NOMO-1 (cell line): ENCODE data around the gene SLC25A11.

Experiments used
- DNase-seq, 2 experiments: peaks; one replicate each; lab custom pipeline; 2025; ENCODE audit not compliant: unreplicated experiment in 2 of 2; lab: John Stamatoyannopoulos, UW

Gene SLC25A11

GRCh38 chr17:4896332-4897197 lies 43.3 kb downstream of the SLC25A11 start:
- DNase-seq: no peak

- DNase-seq: no peak
These were observed 44.1 kb downstream of the SLC25A11 start for GRCh38 chr17:4895657-4896331.

- no peak for DNase-seq
These were observed 44.7 kb downstream of the SLC25A11 start for GRCh38 chr17:4895121-4895520.

GRCh38 chr17:4893721-4894560 lies 45.9 kb downstream of the SLC25A11 start:
- no peak for DNase-seq

- no peak for DNase-seq
These were observed 46.6 kb downstream of the SLC25A11 start for GRCh38 chr17:4893272-4893671.

GRCh38 chr17:4892499-4893221 lies 47.2 kb downstream of the SLC25A11 start:
- no peak for DNase-seq

GRCh38 chr17:4891411-4892410 lies 48.1 kb downstream of the SLC25A11 start:
- DNase-seq: no peak

GRCh38 chr17:4887581-4887980 lies 52.3 kb downstream of the SLC25A11 start:
- no peak for DNase-seq
